ENCODE measurements around the gene WNT7B.

WNT7B gene

GRCh38 chr22:45934659-45935341 lies 42.2 kb downstream of the WNT7B start:
- ChIA-PET CTCF (no interaction called here), POLR2A (no interaction called here)
- TF ChIP-seq LEF1 (IDR thresholded peaks at IDR 0.05; ENCODE audit: borderline replicate concordance) (no peak), L3MBTL2 (conservative IDR thresholded peaks at IDR 0.05) (no peak)
- no peak for DNase-seq (ENCODE audit: extremely low spot score)

GRCh38 chr22:45934168-45934564 lies 42.8 kb downstream of the WNT7B start:
- TF ChIP-seq ARNT (IDR thresholded peaks at IDR 0.05) (no peak), FOXK2 (IDR thresholded peaks at IDR 0.05) (no peak), SUZ12 (IDR thresholded peaks at IDR 0.05) (no peak), FOXM1 (IDR thresholded peaks at IDR 0.05; ENCODE audit: borderline replicate concordance) (no peak), SP1 (IDR thresholded peaks at IDR 0.05) (no peak)
- CTCF ChIA-PET = no interaction called here
- POLR2A ChIA-PET = interaction anchor here (0.7 kb wide), 1 partner anchor 209 kb away, joined by 3 read pairs; no protein-coding TSS in a partner anchor
- no peak for DNase-seq (ENCODE audit: extremely low spot score)

DNA sequence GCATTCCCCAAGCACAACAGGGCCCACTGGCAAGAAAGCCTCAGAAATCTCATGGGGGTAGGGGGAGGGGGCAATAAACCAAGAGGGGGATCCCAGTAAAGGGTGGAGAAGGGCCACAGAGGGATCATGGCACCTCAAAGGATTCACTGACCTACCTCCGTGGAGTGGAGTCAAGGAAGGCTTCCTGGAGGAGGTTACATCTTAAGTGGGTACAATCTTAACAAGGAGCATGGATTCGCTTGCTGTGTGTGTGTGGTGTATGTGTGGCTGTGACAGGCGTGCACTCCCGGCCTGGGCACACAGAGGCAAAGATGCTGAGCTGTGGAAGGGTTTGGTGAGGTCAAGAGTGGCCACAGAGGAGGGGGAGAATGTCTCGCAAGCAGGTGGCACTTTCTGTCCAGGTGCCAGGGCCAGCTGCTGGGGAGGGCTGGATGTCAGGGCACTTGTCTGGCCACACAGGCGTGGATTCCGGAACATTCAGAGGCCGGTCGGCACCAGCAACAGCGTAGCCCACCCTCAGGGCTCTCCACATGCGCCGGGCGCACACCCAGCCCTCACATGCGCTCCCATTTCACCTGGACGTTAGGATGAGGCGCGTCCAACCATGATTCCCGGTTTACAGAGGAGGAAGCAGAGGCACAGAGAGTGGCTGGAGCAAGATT lies 43.3 kb downstream of the WNT7B start:
- TF ChIP-seq ELF4 (IDR thresholded peaks at IDR 0.05) (no peak), CTBP1 (IDR thresholded peaks at IDR 0.05; ENCODE audit: borderline replicate concordance) (no peak), LEF1 (IDR thresholded peaks at IDR 0.05; ENCODE audit: borderline replicate concordance) (no peak), TARDBP (IDR thresholded peaks at IDR 0.05) (no peak), FOXA1 (IDR thresholded peaks at IDR 0.05) (no peak), L3MBTL2 (conservative IDR thresholded peaks at IDR 0.05) (no peak), SUZ12 (IDR thresholded peaks at IDR 0.05) (no peak), FOXM1 (IDR thresholded peaks at IDR 0.05; ENCODE audit: borderline replicate concordance) (no peak), FOXK2 (IDR thresholded peaks at IDR 0.05) (no peak), BHLHE40 (IDR thresholded peaks at IDR 0.05; ENCODE audit: borderline replicate concordance) (no peak), SP1 (IDR thresholded peaks at IDR 0.05) (no peak)
- ChIA-PET POLR2A (interaction anchor here (0.7 kb wide), 1 partner anchor 209 kb away, joined by 3 read pairs; no protein-coding TSS in a partner anchor), CTCF (no interaction called here)
- no peak for DNase-seq (ENCODE audit: extremely low spot score)

DNA sequence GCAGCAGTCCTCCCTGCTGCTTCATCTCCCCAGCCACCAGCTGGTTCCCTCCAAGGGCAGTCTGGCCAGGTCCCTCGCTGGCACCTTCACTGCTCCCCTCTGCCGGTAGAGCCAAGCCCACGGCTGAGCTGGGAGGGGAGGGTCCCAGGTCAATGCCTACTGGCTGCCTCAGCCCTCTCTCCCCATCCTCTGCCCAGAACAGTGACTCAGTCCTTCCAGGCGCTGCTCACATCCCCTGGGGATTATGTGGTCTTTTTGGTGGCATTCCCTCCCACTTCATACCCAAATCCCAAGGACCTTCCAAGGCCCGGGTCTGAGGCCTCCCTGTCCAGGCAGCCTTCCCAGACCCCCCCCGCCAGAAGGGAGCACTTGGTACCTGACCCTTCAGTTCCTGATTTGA lies 44.9 kb downstream of the WNT7B start:
- DNase-seq (ENCODE audit: extremely low spot score) = no peak
- POLR2A ChIA-PET = no interaction called here
- TF ChIP-seq FOXM1 (IDR thresholded peaks at IDR 0.05; ENCODE audit: borderline replicate concordance) = no peak
- TF ChIP-seq FOXA1 (IDR thresholded peaks at IDR 0.05) = no peak
- no peak for TF ChIP-seq HDGF (IDR thresholded peaks at IDR 0.05; ENCODE audit: borderline replicate concordance)
- no peak for TF ChIP-seq SUZ12 (IDR thresholded peaks at IDR 0.05)
- TF ChIP-seq ARNT (IDR thresholded peaks at IDR 0.05) = no peak
- no peak for TF ChIP-seq PKNOX1 (IDR thresholded peaks at IDR 0.05)
- no peak for TF ChIP-seq SP1 (IDR thresholded peaks at IDR 0.05)
- TF ChIP-seq BHLHE40 (IDR thresholded peaks at IDR 0.05; ENCODE audit: borderline replicate concordance) = no peak
- TF ChIP-seq FOXK2 (IDR thresholded peaks at IDR 0.05) = no peak
- TF ChIP-seq LEF1 (IDR thresholded peaks at IDR 0.05; ENCODE audit: borderline replicate concordance) = no peak
- no peak for TF ChIP-seq ZNF384 (IDR thresholded peaks at IDR 0.05)
- no peak for TF ChIP-seq ELF4 (IDR thresholded peaks at IDR 0.05)
- TF ChIP-seq TARDBP (IDR thresholded peaks at IDR 0.05) = no peak
- TF ChIP-seq CTBP1 (IDR thresholded peaks at IDR 0.05; ENCODE audit: borderline replicate concordance) = no peak
- CTCF ChIA-PET = no interaction called here

- POLR2A ChIA-PET = no interaction called here
- CTCF ChIA-PET = no interaction called here
- TF ChIP-seq SUZ12 (IDR thresholded peaks at IDR 0.05) (no peak), L3MBTL2 (conservative IDR thresholded peaks at IDR 0.05) (no peak), PKNOX1 (IDR thresholded peaks at IDR 0.05) (no peak), BHLHE40 (IDR thresholded peaks at IDR 0.05; ENCODE audit: borderline replicate concordance) (no peak), NFRKB (IDR thresholded peaks at IDR 0.05) (no peak), HDGF (IDR thresholded peaks at IDR 0.05; ENCODE audit: borderline replicate concordance) (no peak), FOXA1 (IDR thresholded peaks at IDR 0.05) (no peak), FOXM1 (IDR thresholded peaks at IDR 0.05; ENCODE audit: borderline replicate concordance) (no peak), ZNF384 (IDR thresholded peaks at IDR 0.05) (no peak), LEF1 (IDR thresholded peaks at IDR 0.05; ENCODE audit: borderline replicate concordance) (no peak)
- no peak for DNase-seq (ENCODE audit: extremely low spot score)
Measured at GRCh38 chr22:45931042-45931441, 45.9 kb downstream of the WNT7B start.

DNA sequence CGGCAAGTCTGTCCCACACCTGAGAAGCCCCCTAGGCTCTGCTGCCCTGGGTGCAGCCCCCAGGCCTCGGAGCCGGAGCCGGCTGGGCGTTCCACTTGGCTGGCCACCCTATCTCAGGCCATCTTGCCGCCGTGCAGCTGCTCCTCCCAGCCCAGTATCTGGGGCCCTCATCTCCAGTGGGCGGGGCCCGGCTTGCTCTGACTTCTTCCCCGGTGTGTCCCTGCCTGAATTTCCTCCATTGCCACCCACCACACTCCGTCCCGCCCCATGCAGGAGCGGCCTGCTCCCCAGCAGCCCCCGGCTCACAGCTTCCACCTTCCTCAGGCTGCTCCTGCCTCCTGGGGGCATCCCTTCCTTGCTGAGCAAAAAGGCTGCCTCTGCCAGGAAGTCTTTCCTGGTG lies 46.6 kb downstream of the WNT7B start:
- ChIA-PET CTCF (no interaction called here), POLR2A (no interaction called here)

DNA sequence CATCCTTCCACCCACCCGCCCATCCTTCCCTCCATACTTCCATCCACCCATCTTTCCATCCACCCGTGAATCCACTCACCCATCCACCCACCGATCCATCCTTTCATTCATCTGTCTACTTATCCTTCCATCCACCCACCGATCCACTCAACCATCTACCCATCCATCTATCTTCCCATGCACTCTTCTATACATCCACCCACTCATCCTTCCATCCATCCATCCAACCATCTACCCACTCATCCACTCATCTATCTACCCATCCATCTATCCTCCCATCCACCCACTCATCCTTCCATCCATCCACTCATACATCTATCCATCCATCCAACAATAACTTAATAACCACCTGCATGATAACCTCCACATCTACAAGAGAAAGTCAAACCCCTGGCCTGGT lies 47.3 kb downstream of the WNT7B start:
- TF ChIP-seq FOXA1 (IDR thresholded peaks at IDR 0.05) = no peak
- no peak for TF ChIP-seq PKNOX1 (IDR thresholded peaks at IDR 0.05)
- no peak for TF ChIP-seq TARDBP (IDR thresholded peaks at IDR 0.05)
- TF ChIP-seq ELF4 (IDR thresholded peaks at IDR 0.05) = no peak
- no peak for TF ChIP-seq FOXK2 (IDR thresholded peaks at IDR 0.05)
- TF ChIP-seq SP1 (IDR thresholded peaks at IDR 0.05) = no peak
- TF ChIP-seq BHLHE40 (IDR thresholded peaks at IDR 0.05; ENCODE audit: borderline replicate concordance) = no peak
- CTCF ChIA-PET = no interaction called here

More for the DNA sequence above, 46.6 kb downstream of the WNT7B start:
- TF ChIP-seq FOXK2 (IDR thresholded peaks at IDR 0.05) (no peak), NFRKB (IDR thresholded peaks at IDR 0.05) (no peak), LEF1 (IDR thresholded peaks at IDR 0.05; ENCODE audit: borderline replicate concordance) (no peak), CTBP1 (IDR thresholded peaks at IDR 0.05; ENCODE audit: borderline replicate concordance) (no peak), HDGF (IDR thresholded peaks at IDR 0.05; ENCODE audit: borderline replicate concordance) (no peak), L3MBTL2 (conservative IDR thresholded peaks at IDR 0.05) (no peak)
- DNase-seq (ENCODE audit: extremely low spot score) = no peak

More for the DNA sequence above, 47.3 kb downstream of the WNT7B start:
- POLR2A ChIA-PET = no interaction called here
- DNase-seq (ENCODE audit: extremely low spot score) = no peak

Data from HEK293T (cell line).